ENCODE data around the gene ZNF618.
"Not testable (repeated sequence)": the region's sequence is repeated elsewhere in the genome, so short reads cannot be mapped to it uniquely, and the experiment has no call there.

ZNF618 gene

GRCh38 chr9:114039484-114039883 lies 163.4 kb downstream of the ZNF618 start:
- FAIRE-seq: no peak

GRCh38 chr9:114043660-114044059 lies 167.6 kb downstream of the ZNF618 start:
- FAIRE-seq: not testable (repeated sequence)

- FAIRE-seq: no peak
Measured at GRCh38 chr9:114046237-114046755, 170.2 kb downstream of the ZNF618 start.

GRCh38 chr9:114046875-114047274 lies 170.8 kb downstream of the ZNF618 start:
- no peak for FAIRE-seq

GRCh38 chr9:114047717-114048116 lies 171.6 kb downstream of the ZNF618 start:
- FAIRE-seq: no peak

GRCh38 chr9:114048533-114049415 lies 172.7 kb downstream of the ZNF618 start:
- FAIRE-seq: no peak

- no peak for FAIRE-seq
Measured at GRCh38 chr9:114049441-114050225, 173.5 kb downstream of the ZNF618 start.

GRCh38 chr9:114050226-114050568 lies 174.1 kb downstream of the ZNF618 start:
- FAIRE-seq: no peak

- FAIRE-seq: no peak
Measured at GRCh38 chr9:114050646-114051045, 174.5 kb downstream of the ZNF618 start.

- FAIRE-seq: no peak
Measured at GRCh38 chr9:114051281-114051680, 175.2 kb downstream of the ZNF618 start.

- no peak for FAIRE-seq
Measured at GRCh38 chr9:114051706-114052105, 175.6 kb downstream of the ZNF618 start.

GRCh38 chr9:114053246-114054005 lies 177.3 kb downstream of the ZNF618 start:
- FAIRE-seq: no peak

GRCh38 chr9:114054191-114054690 lies 178.1 kb downstream of the ZNF618 start:
- FAIRE-seq: no peak

- no peak for FAIRE-seq
Measured at GRCh38 chr9:114055061-114055460, 179.0 kb downstream of the ZNF618 start.

- no peak for FAIRE-seq
Measured at GRCh38 chr9:114055894-114056293, 179.8 kb downstream of the ZNF618 start.

GRCh38 chr9:114056527-114056926 lies 180.4 kb downstream of the ZNF618 start:
- no peak for FAIRE-seq

- FAIRE-seq: no peak
Measured at GRCh38 chr9:114057161-114057885, 181.2 kb downstream of the ZNF618 start.

GRCh38 chr9:114058688-114059046 lies 182.6 kb downstream of the ZNF618 start:
- FAIRE-seq: no peak

- no peak for FAIRE-seq
Measured at GRCh38 chr9:114059047-114059803, 183.1 kb downstream of the ZNF618 start.

- no peak for FAIRE-seq
Measured at GRCh38 chr9:114060070-114060469, 184.0 kb downstream of the ZNF618 start.

- FAIRE-seq: no peak
Measured at GRCh38 chr9:114060711-114061110, 184.6 kb downstream of the ZNF618 start.

Data from colon (tissue), 2 donors.